Measurements from ENCODE around the gene PAX8.
"Not testable (repeated sequence)": the region's sequence is repeated elsewhere in the genome, so short reads cannot be mapped to it uniquely, and the experiment has no call there.

DNA sequence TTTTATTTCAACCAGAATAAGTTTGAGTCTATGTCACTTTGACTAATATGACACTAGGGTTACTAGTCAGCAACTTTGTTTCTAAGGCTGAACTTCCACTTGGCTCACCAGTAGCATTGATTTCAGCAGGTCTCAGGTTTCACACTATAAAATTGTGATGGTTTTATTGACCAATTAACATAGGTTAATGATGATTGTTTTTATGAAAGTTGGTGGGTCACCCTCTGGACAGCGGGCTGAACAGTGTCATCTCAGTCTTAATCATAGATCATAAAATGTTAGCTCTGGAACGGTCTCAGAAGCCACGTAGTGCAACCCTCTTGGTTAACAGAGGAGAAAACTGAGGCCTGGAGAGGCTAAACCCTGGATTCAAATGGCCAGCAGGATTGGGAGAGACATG lies 40.2 kb upstream of the PAX8 start:
- TF ChIP-seq, protein P1, sequence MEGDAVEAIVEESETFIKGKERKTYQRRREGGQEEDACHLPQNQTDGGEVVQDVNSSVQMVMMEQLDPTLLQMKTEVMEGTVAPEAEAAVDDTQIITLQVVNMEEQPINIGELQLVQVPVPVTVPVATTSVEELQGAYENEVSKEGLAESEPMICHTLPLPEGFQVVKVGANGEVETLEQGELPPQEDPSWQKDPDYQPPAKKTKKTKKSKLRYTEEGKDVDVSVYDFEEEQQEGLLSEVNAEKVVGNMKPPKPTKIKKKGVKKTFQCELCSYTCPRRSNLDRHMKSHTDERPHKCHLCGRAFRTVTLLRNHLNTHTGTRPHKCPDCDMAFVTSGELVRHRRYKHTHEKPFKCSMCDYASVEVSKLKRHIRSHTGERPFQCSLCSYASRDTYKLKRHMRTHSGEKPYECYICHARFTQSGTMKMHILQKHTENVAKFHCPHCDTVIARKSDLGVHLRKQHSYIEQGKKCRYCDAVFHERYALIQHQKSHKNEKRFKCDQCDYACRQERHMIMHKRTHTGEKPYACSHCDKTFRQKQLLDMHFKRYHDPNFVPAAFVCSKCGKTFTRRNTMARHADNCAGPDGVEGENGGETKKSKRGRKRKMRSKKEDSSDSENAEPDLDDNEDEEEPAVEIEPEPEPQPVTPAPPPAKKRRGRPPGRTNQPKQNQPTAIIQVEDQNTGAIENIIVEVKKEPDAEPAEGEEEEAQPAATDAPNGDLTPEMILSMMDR (IDR thresholded peaks at IDR 0.05): not testable (repeated sequence)
- not testable (repeated sequence) for TF ChIP-seq POLR2A (IDR thresholded peaks at IDR 0.05)
